Karpas-422 (cell line): Measurements from ENCODE around the gene GDF2. TPM values are rescaled to one million over a fixed set of nuclear protein-coding genes. Genes with fewer than 3 reads are reported as not detected.

Experiments used
- DNase-seq: peaks from one replicate; pipeline ENCODE4 v3.0.0-alpha.2; 2015
- H2AFZ ChIP-seq: fragments of 200-600 bp; sonication (generic); 2 replicates; pipeline ENCODE4 v1.6.1; 2014; ENCODE audit warnings: antibody characterized with exemption, low read length, mixed read lengths
- H3K27ac ChIP-seq: fragments of 200-600 bp; sonication (generic); 2 replicates; pipeline ENCODE4 v1.5.1; 2014; ENCODE audit warnings: mild to moderate bottlenecking, low read length, moderate library complexity
- H3K27me3 ChIP-seq: fragments of 200-600 bp; sonication (generic); 2 replicates; pipeline ENCODE4 v1.6.1; 2014; ENCODE audit warnings: low read length, mixed read lengths
- H3K36me3 ChIP-seq: fragments of 200-600 bp; sonication (generic); 2 replicates; pipeline ENCODE4 v1.6.1; 2014; ENCODE audit warnings: low read length, mixed read lengths; ENCODE audit not compliant: insufficient read depth
- H3K4me1 ChIP-seq: fragments of 200-600 bp; sonication (generic); 2 replicates; pipeline ENCODE4 v1.6.1; 2014; ENCODE audit warnings: mild to moderate bottlenecking, low read length, mixed read lengths
- H3K4me2 ChIP-seq: fragments of 200-600 bp; sonication (generic); 2 replicates; pipeline ENCODE4 v1.6.1; 2014; ENCODE audit warnings: low read length, low read depth, mild to moderate bottlenecking; ENCODE audit not compliant: poor library complexity, severe bottlenecking
- H3K4me3 ChIP-seq: fragments of 200-600 bp; sonication (generic); 2 replicates; pipeline ENCODE4 v1.5.1; 2014; ENCODE audit warnings: mild to moderate bottlenecking, antibody characterized with exemption, low read length, mixed read lengths
- H3K79me2 ChIP-seq: fragments of 200-600 bp; sonication (generic); 2 replicates; pipeline ENCODE4 v1.6.1; 2014; ENCODE audit warnings: mild to moderate bottlenecking, low read length, mixed read lengths
- H3K9ac ChIP-seq: fragments of 200-600 bp; sonication (generic); 2 replicates; pipeline ENCODE4 v1.6.0; 2014; ENCODE audit warnings: low read length
- H3K9me2 ChIP-seq: fragments of 200-600 bp; sonication (generic), shearing (Covaris generic); replicated peaks from 2 replicates; pipeline ENCODE4 v1.6.0; 2014; ENCODE audit warnings: mild to moderate bottlenecking, low read length, moderate library complexity; ENCODE audit not compliant: insufficient read depth
- H3K9me3 ChIP-seq: fragments of 300-700, 200-600 bp; sonication (generic); 2 replicates; pipeline ENCODE4 v1.6.1; 2014; ENCODE audit warnings: low read length, mixed read lengths
- H4K20me1 ChIP-seq: fragments of 200-600 bp; sonication (generic); 2 replicates; pipeline ENCODE4 v1.6.1; 2014; ENCODE audit warnings: mild to moderate bottlenecking, antibody characterized with exemption, low read length, low read depth; ENCODE audit not compliant: insufficient read depth
- total RNA-seq: library from RNA; depleted of rRNA; stranded (reverse); fragments of >200 nt; shearing (Covaris generic); gene quantifications from 2 replicates; pipeline ENCODE4 v1.2.3, GENCODE V29; 2014; ENCODE audit warnings: low replicate concordance

The GDF2 gene
- total RNA-seq, 1 experiment from 2014 or later = not detected

- no peak overlapping the region for H3K4me3 ChIP-seq
- no peaks in the 10 kb centered on the region for H4K20me1 ChIP-seq
- no peak overlapping the region for H3K27ac ChIP-seq
- no peak overlapping the region for H3K9ac ChIP-seq
- H3K9me2 ChIP-seq = no peaks in the 10 kb centered on the region
- no peaks in the 10 kb centered on the region for H3K27me3 ChIP-seq
- H3K79me2 ChIP-seq = no peaks in the 10 kb centered on the region
- DNase-seq = no peak
- no peak overlapping the region for H3K4me2 ChIP-seq
- no peaks in the 10 kb centered on the region for H3K4me1 ChIP-seq
- H2AFZ ChIP-seq = no peak overlapping the region
- H3K36me3 ChIP-seq = no peaks in the 10 kb centered on the region
- H3K9me3 ChIP-seq = no peaks in the 10 kb centered on the region
Measured at GRCh38 chr10:47330366-47330765, 8.1 kb downstream of the GDF2 start.

- no peaks in the 10 kb centered on the region for H3K4me1 ChIP-seq
- no peak overlapping the region for H3K4me3 ChIP-seq
- H3K27me3 ChIP-seq = no peaks in the 10 kb centered on the region
- no peaks in the 10 kb centered on the region for H3K9me3 ChIP-seq
- H3K79me2 ChIP-seq = no peaks in the 10 kb centered on the region
- no peak overlapping the region for H3K9ac ChIP-seq
- H4K20me1 ChIP-seq = no peaks in the 10 kb centered on the region
- no peak overlapping the region for H3K27ac ChIP-seq
- no peak overlapping the region for H3K4me2 ChIP-seq
- no peak for DNase-seq
- H3K36me3 ChIP-seq = no peaks in the 10 kb centered on the region
- no peaks in the 10 kb centered on the region for H3K9me2 ChIP-seq
- no peak overlapping the region for H2AFZ ChIP-seq
Measured at GRCh38 chr10:47330804-47331203, 8.6 kb downstream of the GDF2 start.

DNA sequence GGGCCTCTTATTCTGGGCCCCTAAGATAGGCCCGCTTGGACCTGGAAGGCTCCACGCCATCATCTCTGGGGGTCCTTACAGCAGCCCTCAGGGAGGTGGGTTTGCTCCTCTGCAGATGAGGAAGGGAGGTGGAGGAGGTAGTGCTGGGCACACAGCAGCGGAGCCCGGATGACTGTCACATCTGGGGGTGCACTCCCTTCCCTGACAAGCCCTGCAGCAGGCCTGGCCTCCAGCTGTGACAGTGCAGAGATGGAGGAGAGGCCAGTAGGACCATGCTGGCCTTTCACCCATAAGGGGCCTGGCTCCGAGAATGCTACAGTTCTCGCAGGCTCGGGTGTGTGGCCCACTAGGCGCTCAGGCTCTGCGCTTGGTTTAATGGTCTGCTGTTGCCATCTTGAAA lies 9.2 kb downstream of the GDF2 start:
- no peaks in the 10 kb centered on the region for H3K27me3 ChIP-seq
- DNase-seq = no peak
- no peak overlapping the region for H3K9ac ChIP-seq

DNA sequence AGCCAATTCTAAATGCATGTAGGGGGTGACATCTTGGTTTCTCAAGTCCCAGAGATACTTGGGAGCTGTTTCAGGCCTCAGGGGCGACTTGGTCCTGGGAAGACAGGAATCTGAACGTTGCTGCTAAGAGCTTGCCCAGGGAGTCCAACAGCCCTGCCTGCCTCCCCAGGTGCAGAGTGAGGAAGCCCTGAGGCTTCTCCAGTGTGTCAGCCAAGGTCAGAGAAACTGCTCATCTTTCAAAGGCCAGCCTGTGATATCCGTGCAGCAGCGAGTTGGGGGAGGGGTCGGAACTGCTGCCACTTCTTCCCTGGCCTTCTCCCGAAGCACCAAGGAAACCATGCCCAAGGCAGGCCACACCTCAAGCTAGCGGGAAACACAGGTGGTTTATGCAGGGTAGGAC lies 9.7 kb downstream of the GDF2 start:
- Histone ChIP-seq H3K4me3 (no peak overlapping the region), H3K36me3 (no peaks in the 10 kb centered on the region), H3K4me1 (no peaks in the 10 kb centered on the region), H3K79me2 (no peaks in the 10 kb centered on the region), H2AFZ (no peak overlapping the region), H3K9me3 (no peaks in the 10 kb centered on the region), H3K27me3 (no peaks in the 10 kb centered on the region), H4K20me1 (no peaks in the 10 kb centered on the region), H3K27ac (no peak overlapping the region), H3K9me2 (no peaks in the 10 kb centered on the region), H3K9ac (no peak overlapping the region), H3K4me2 (no peak overlapping the region)
- DNase-seq = no peak

More for the DNA sequence above, 9.2 kb downstream of the GDF2 start:
- Histone ChIP-seq H3K4me1 (no peaks in the 10 kb centered on the region), H3K27ac (no peak overlapping the region), H3K4me2 (no peak overlapping the region), H4K20me1 (no peaks in the 10 kb centered on the region), H2AFZ (no peak overlapping the region), H3K36me3 (no peaks in the 10 kb centered on the region), H3K9me3 (no peaks in the 10 kb centered on the region), H3K79me2 (no peaks in the 10 kb centered on the region), H3K4me3 (no peak overlapping the region), H3K9me2 (no peaks in the 10 kb centered on the region)

DNA sequence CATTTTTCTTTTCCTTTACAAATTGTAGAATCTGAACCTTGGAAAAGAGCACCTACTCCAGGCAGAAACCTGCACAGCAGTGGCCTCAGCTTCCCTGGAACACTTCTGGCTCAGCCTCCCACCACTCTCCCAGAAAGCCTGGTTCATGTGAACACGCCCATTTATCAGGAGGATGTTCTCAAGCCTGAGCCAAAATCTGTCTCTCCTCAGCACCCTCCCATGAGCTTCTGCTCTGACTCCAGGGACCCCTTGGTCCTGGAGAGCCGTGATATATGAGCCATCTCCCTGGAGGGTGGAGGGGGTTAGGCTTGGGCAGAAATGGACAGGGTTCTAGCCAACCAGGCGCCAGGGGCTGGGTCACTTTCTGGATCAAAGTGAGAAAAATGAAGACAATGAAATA lies 10.1 kb downstream of the GDF2 start:
- Histone ChIP-seq H3K4me3 (no peak overlapping the region), H2AFZ (no peak overlapping the region), H3K36me3 (no peaks in the 10 kb centered on the region), H3K79me2 (no peaks in the 10 kb centered on the region), H3K9me3 (no peaks in the 10 kb centered on the region), H3K9ac (no peak overlapping the region), H3K9me2 (no peaks in the 10 kb centered on the region), H3K4me2 (no peak overlapping the region), H3K27me3 (no peaks in the 10 kb centered on the region), H3K4me1 (no peaks in the 10 kb centered on the region), H4K20me1 (no peaks in the 10 kb centered on the region), H3K27ac (no peak overlapping the region)
- no peak for DNase-seq

DNA sequence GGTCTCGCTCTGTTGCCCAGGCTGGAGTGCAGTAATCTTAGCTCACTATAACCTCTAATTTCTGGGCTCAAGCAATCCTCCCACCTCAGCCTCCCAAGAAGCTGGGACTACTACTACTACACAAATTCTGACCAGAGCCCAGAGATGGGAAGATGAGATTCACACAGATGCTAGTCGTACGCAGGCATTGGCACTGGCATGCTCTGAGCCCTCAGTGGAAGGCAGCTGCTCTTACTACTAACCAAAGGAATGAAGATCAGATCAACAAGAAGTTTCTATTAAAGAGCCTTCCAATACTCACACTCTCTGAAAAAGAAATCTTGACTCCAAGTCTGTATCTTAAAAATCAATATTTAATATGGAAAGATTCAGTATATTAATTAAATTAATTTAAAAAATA lies 10.7 kb downstream of the GDF2 start:
- H3K27ac ChIP-seq = no peak overlapping the region
- H3K4me2 ChIP-seq = no peak overlapping the region
- H3K9me3 ChIP-seq = no peaks in the 10 kb centered on the region
- no peaks in the 10 kb centered on the region for H3K9me2 ChIP-seq
- DNase-seq = no peak
- H3K79me2 ChIP-seq = no peaks in the 10 kb centered on the region
- H3K4me3 ChIP-seq = no peak overlapping the region
- no peak overlapping the region for H3K9ac ChIP-seq
- no peak overlapping the region for H2AFZ ChIP-seq
- no peaks in the 10 kb centered on the region for H3K27me3 ChIP-seq
- no peaks in the 10 kb centered on the region for H3K4me1 ChIP-seq
- no peaks in the 10 kb centered on the region for H4K20me1 ChIP-seq
- no peaks in the 10 kb centered on the region for H3K36me3 ChIP-seq

GRCh38 chr10:47333532-47333931 lies 11.3 kb downstream of the GDF2 start:
- Histone ChIP-seq H3K36me3 (no peaks in the 10 kb centered on the region), H3K4me2 (no peak overlapping the region), H3K9me2 (no peaks in the 10 kb centered on the region), H3K4me3 (no peak overlapping the region), H2AFZ (no peak overlapping the region), H3K27me3 (no peaks in the 10 kb centered on the region), H3K79me2 (no peaks in the 10 kb centered on the region), H4K20me1 (no peaks in the 10 kb centered on the region), H3K4me1 (no peaks in the 10 kb centered on the region), H3K27ac (no peak overlapping the region), H3K9me3 (no peaks in the 10 kb centered on the region), H3K9ac (no peak overlapping the region)
- DNase-seq = no peak

DNA sequence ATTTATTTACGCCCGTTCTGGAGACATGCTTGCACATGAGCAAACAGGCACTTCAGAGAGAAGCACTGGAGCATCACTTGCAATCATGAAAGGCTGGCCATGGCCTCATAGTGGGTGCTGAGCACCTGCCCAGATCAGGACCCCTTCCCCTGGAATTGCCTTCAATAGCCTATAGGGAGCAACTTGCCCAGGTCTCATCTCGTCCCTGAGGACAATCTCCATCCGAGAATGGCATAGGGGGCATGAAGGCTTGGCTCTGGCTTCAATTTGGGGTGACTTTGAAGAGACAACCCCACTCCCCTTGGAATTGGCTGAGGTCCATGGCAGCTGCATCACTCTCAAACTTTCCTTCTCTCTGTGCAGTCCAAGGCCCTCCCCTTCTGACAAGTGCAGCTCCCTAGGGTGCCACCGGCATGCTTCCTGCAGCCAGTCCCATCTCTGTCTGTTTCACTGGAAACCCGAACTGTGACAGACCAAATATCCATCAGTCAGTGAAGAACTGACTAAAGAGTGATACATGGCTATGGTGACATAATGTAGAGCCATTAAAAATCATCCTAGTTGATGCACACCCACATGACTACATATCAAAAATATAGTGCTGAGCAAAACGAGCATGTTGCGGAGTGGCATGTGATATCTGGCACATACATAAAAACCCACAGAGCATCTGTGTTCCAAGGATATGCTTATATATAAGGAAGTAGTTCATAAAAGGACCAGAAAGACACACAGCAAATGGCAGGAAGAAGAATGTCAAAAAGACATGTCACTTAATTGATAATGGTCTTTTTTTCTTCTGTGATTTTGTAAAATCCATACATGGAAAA lies 12.4 kb downstream of the GDF2 start:
- Histone ChIP-seq H3K9ac (no peak overlapping the region), H3K79me2 (no peaks in the 10 kb centered on the region), H3K4me3 (no peak overlapping the region), H2AFZ (no peak overlapping the region), H4K20me1 (no peaks in the 10 kb centered on the region), H3K36me3 (no peaks in the 10 kb centered on the region), H3K4me2 (no peak overlapping the region), H3K9me2 (no peaks in the 10 kb centered on the region), H3K27ac (no peak overlapping the region), H3K9me3 (no peaks in the 10 kb centered on the region), H3K4me1 (no peaks in the 10 kb centered on the region), H3K27me3 (no peaks in the 10 kb centered on the region)
- DNase-seq = no peak
